Measurements from ENCODE around the gene ZMYND8. TPM values are rescaled to one million over a fixed set of nuclear protein-coding genes. Genes with fewer than 3 reads are reported as not detected.

Gene ZMYND8
- total and polyA plus RNA-seq, 5 donors: 10.0 to 35.7 (median 31.4) TPM

DNA sequence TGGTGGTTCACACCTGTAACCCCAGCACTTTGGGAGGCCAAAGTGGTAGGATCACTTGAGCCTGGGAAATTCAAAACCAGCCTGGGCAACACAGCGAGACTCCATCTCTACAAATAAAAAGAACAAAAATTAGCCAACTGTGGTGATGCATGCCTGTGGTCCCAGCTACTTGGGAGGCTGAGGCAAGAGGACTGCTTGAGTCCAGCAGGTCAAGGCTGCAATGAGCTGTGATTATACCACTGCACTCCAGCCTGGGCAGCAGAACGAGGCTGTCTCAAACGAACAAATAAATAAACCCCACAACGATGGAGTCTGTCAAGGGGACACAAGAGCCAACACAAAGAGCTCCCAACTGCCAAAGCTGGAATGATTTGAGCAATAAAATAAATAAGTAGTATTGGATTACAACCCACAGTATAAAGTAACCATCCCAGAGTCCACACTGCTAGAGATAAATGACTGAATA, 13.5 kb downstream of the ZMYND8 start:
- peaks cover 9% of the 10 kb centered on the region for H3K4me1 ChIP-seq (ENCODE audit: control insufficient read depth, insufficient read depth, low read length)
- no peaks in the 10 kb centered on the region for H3K27me3 ChIP-seq (ENCODE audit: control insufficient read depth, insufficient read depth)
- intact Hi-C loops (cut with DNase I): no loop called here
- no peak overlapping the region for H3K27ac ChIP-seq (ENCODE audit: low read length)
- WGBS: 69% methylated on average over 4 of the region's 4 CpGs
- no peaks in the 10 kb centered on the region for H3K9me3 ChIP-seq (ENCODE audit: control insufficient read depth, low read length)
- ATAC-seq (no peak), DNase-seq (no peak)
- H3K4me3 ChIP-seq (ENCODE audit: low read length): no peak overlapping the region

DNA sequence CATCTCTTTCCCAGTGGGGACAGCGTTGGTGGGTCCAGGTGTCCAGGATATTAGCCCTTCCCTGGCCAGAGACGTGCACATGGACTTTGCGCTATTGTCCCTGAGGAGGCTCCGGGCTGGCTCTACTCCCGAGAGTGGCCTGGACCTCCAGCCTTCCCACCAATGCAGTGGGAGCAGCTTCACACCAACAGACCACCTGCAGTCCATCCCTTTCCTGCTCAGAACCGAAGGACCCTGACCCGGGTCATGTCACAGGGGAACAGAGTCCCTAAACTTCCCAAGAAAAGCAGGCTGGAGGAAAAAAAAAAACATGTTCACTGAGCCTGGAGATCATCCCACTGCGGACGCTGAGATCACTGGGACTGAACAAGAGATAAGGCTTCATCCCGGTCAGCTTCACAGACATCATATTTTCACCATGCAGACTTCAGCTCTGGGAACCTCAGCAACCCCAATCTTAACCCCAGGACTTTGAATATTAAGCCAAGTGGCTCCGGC, 18.3 kb downstream of the ZMYND8 start:
- WGBS: 46% methylated on average over 11 of the region's 11 CpGs
- Histone ChIP-seq H3K4me1 (ENCODE audit: control insufficient read depth, insufficient read depth, low read length) (peaks cover 22% of the 10 kb centered on the region), H3K4me3 (ENCODE audit: low read length) (no peak overlapping the region), H3K27ac (ENCODE audit: low read length) (peak overlapping the region; percentile 22), H3K9me3 (ENCODE audit: control insufficient read depth, low read length) (no peaks in the 10 kb centered on the region), H3K27me3 (ENCODE audit: control insufficient read depth, insufficient read depth) (no peaks in the 10 kb centered on the region)
- intact Hi-C loops (cut with DNase I): no loop called here
- peak; percentile 10 to 17 for ATAC-seq
- peak in 1 of 3 donors; percentile 72 for DNase-seq

DNA sequence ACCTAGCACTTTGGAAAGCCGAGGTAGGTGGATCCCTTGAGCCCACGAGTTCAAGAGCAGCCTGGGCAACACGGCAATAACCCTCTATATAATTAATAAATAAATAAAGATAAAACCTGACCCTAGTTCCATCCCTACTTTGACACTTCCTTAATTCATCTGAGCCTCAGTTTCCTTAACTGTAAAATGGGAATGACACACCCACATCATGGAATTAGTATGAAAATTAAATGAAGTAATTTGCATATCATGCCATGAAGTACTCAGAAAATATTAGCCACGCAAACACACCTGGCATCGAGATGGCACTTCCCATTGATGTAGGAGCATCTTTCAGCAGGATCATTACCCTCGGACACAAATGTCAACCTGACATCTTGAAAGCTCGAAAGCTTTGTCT, 19.1 kb downstream of the ZMYND8 start:
- no peak for DNase-seq
- 93% methylated on average over 7 of the region's 7 CpGs for WGBS
- H3K27me3 ChIP-seq (ENCODE audit: control insufficient read depth, insufficient read depth): no peaks in the 10 kb centered on the region

DNA sequence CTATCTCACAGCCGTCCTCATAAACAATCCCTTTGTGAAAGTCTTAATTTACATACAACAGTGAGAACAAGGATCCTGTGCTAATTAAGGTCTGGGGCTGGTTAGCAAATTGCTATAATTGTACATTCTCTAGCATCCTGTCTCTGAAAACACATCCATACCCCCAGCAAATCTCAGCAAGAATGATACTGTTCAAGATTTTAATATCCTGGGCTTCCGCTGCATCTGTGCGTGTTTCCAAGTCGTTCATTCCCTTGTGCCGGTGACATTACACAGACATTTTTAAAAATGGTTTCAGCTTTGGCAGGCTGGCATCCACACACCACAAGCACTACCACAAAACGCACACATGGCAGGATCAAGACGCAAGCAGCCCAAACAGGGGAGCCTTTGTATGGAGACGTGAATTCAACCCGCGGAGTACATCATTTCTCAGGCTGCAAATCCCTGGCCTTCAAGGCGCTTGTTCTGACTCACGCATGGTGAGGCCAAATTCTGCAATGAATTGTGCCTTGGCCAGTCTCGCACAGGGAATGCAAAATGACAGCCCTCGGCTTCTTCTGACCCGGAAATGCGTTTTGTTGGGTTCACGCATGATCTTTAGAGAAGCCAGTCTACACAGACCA, 20.3 kb downstream of the ZMYND8 start:
- ATAC-seq (peak; percentile 64 to 67), DNase-seq (peak; percentile 64 to 77 (median 71))
- Histone ChIP-seq H3K4me3 (ENCODE audit: low read length) (no peak overlapping the region), H3K27me3 (ENCODE audit: control insufficient read depth, insufficient read depth) (no peaks in the 10 kb centered on the region), H3K9me3 (ENCODE audit: control insufficient read depth, low read length) (no peaks in the 10 kb centered on the region), H3K4me1 (ENCODE audit: control insufficient read depth, insufficient read depth, low read length) (peaks cover 27% of the 10 kb centered on the region), H3K27ac (ENCODE audit: low read length) (peak overlapping the region; percentile 96)
- WGBS: 56% methylated on average over 17 of the region's 17 CpGs
- intact Hi-C loops (cut with DNase I): no loop called here

More for the DNA sequence above, 19.1 kb downstream of the ZMYND8 start:
- Histone ChIP-seq H3K9me3 (ENCODE audit: control insufficient read depth, low read length) (no peaks in the 10 kb centered on the region), H3K4me3 (ENCODE audit: low read length) (no peak overlapping the region), H3K4me1 (ENCODE audit: control insufficient read depth, insufficient read depth, low read length) (peaks cover 22% of the 10 kb centered on the region), H3K27ac (ENCODE audit: low read length) (no peak overlapping the region)
- intact Hi-C loops (cut with DNase I): no loop called here
- no peak for ATAC-seq

DNA sequence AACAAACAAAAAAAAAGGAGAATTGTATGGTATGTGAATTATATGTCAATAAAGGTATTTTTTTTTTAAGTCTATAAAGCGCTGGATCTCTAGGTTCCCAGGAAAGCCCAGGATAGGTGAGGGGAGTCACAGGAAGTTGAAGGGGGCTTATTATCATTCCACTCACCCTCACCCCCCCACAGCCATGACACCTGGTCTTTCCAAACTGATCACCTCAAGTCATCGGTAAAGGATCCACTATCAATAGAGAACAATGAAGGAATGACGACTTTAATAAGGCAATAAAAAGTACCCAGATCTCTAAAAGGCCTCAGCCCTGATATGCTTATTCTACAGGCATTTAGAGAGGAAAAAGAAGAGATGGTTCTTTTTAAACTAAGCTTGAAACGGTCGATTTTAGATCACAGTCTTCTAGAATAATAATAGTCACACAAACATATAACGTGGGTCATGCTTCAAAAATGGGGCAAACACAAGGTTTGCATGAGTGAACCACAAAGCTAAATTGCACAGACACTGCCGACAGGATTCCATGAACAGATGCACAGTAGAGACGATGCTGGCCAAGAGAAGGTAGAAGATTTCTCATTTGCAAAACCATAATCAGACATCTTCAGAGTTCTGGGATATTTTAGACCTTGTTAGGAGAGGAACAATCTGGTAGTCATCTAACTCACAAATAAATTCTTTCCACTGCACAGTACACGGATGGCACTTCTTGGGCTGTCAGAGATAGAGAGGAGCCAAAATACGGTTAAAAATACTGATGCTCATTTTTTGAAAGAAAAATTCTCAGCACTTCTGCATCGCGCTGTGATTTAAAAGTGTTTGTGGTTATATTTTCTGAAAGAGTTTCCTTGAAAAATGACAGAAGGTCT, 21.0 kb downstream of the ZMYND8 start:
- intact Hi-C loops (cut with DNase I): no loop called here
- Histone ChIP-seq H3K4me1 (ENCODE audit: control insufficient read depth, insufficient read depth, low read length) (peaks cover 30% of the 10 kb centered on the region), H3K27ac (ENCODE audit: low read length) (peak overlapping the region; percentile 88), H3K9me3 (ENCODE audit: control insufficient read depth, low read length) (no peaks in the 10 kb centered on the region), H3K4me3 (ENCODE audit: low read length) (no peak overlapping the region), H3K27me3 (ENCODE audit: control insufficient read depth, insufficient read depth) (no peaks in the 10 kb centered on the region)
- DNase-seq (no peak), ATAC-seq (no peak)
- 63% methylated on average over 12 of the region's 12 CpGs for WGBS

DNA sequence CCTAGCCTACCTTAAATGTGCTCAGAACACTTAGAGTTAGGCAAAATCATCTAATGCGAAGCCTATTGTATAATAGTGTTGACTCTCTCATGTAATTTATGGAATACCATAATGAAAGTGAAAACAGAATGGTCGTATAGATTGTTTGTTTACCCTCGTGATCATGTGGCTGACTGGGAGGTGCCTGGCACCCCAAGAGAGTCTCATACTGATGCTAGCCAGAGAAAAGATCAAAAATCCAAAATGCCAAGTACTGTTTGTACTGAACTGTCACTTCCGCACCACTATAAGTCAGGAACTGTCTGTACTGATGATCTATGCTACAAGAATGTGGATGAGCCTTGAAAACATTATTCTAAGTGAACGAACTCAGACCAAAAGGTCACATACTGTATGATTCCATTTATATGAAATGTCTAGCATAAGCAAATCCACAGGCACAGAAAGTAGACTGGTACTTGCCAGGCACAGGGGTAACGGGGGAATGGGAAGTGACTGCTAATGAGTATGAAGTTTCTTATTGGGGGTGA, 22.4 kb downstream of the ZMYND8 start:
- intact Hi-C loops (cut with DNase I): no loop called here
- 24% methylated on average over 6 of the region's 6 CpGs for WGBS
- ATAC-seq (peak; percentile 82 to 86), DNase-seq (peak in 1 of 3 donors; percentile 36)
- no peaks in the 10 kb centered on the region for H3K27me3 ChIP-seq (ENCODE audit: control insufficient read depth, insufficient read depth)
- H3K27ac ChIP-seq (ENCODE audit: low read length): peak overlapping the region; percentile 82
- H3K9me3 ChIP-seq (ENCODE audit: control insufficient read depth, low read length): no peaks in the 10 kb centered on the region
- H3K4me3 ChIP-seq (ENCODE audit: low read length): no peak overlapping the region
- peaks cover 35% of the 10 kb centered on the region for H3K4me1 ChIP-seq (ENCODE audit: control insufficient read depth, insufficient read depth, low read length)

DNA sequence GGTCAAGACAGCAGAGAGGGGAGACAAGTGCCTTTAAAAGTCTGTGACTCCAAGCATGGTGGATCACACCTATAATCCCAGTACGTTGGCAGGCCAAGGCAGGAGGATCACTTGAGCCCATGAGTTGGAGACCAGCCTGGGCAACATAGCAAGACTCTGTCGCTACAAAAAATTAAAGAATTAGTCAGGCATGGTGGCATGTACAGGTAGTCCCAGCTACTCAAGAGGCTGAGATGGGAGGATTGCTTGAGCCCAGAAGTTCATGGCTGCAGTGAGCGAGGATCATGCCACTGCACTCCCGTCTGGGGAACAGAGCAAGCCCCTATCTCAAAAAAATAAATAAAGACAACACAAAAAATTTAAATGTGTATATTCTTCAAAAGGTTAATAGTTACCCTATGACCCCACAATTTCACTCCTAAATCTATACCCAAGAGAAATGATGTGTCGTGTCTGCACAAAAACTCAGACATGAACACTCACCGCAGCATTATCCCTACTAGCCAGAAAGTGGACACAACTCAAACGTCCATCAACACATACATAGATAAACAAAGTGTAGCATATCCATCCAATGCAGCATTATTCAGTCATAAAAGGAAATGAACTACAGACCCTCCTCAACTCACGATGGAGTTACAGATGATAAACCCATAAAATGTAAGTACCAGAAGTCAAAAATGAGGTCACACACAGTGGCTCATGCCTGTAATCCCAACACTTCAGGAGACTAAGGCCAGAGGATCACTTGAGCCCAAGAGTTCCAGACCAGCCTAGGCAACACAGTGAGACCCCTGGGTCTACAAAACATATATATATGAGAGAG, 23.9 kb downstream of the ZMYND8 start:
- intact Hi-C loops (cut with DNase I): no loop called here
- H3K4me1 ChIP-seq (ENCODE audit: control insufficient read depth, insufficient read depth, low read length): peaks cover 36% of the 10 kb centered on the region
- no peak for DNase-seq
- H3K27ac ChIP-seq (ENCODE audit: low read length): peak overlapping the region; percentile 48
- WGBS: 81% methylated on average over 8 of the region's 8 CpGs
- no peaks in the 10 kb centered on the region for H3K9me3 ChIP-seq (ENCODE audit: control insufficient read depth, low read length)
- H3K4me3 ChIP-seq (ENCODE audit: low read length): no peak overlapping the region
- ATAC-seq: no peak
- H3K27me3 ChIP-seq (ENCODE audit: control insufficient read depth, insufficient read depth): no peaks in the 10 kb centered on the region

DNA sequence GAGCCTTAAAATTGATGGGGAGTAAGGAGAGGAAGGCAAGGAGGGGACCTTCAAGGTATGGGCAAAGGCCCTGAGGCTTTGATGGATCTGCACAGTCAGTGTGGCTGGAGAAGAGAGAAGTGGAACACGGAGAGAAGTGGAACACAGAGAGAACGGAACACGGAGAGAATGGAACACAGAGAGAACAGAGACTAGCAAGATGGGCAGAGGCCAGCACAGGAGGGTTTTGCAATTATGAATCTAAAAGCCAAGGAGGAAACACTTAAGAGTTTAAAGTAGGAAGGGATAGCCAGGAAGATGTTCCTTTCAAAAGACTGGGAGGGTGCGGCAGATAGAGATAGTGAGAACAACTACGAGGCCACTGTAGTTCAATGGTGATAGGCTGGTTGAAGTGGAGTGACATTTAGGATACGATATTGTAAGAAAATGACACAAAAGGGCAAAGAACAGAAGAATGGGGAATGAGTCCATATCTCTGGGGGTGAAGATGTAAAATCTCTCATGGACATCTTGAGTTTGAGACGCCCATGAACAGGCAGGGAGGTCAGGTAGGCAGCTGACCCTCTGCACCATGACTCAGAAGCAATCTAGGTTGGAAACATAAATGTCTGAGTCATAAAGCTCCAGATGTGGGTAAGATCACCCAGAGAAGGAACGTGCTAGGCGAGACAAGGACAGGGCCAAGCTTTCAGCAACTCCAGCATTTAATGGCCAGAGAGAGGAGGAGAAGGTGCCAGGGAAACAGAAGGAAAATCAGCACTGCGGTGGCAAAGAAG, 25.4 kb downstream of the ZMYND8 start:
- peak in 1 of 2 donors; percentile 63 for ATAC-seq
- intact Hi-C loops (cut with DNase I): no loop called here
- Histone ChIP-seq H3K4me1 (ENCODE audit: control insufficient read depth, insufficient read depth, low read length) (peaks cover 29% of the 10 kb centered on the region), H3K9me3 (ENCODE audit: control insufficient read depth, low read length) (no peaks in the 10 kb centered on the region), H3K4me3 (ENCODE audit: low read length) (no peak overlapping the region), H3K27me3 (ENCODE audit: control insufficient read depth, insufficient read depth) (no peaks in the 10 kb centered on the region), H3K27ac (ENCODE audit: low read length) (peak overlapping the region; percentile 47)
- no peak for DNase-seq
- WGBS: 74% methylated on average over 10 of the region's 10 CpGs

DNA sequence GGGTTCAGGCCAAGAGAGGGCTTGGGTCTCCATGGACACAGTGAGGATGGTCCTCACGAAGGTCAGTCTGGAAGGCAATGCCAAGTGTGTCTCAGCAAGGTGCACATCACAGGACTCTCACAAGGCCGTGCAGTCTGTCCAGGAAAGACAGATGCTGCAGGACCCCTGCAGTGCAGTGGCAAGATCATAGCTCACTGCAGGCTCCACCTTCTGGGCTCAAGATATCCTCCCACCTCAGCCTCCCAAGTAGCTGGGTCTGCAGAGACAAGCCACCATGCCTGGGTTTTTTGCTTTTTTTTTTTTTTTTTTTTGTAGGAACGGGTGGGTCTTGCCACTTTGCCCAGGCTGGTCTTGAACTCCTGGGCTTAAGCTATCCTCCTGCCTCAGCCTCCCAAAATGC, 26.4 kb downstream of the ZMYND8 start:
- WGBS: 86% methylated on average over 3 of the region's 3 CpGs
- DNase-seq: no peak
- ATAC-seq: no peak
- Histone ChIP-seq H3K4me3 (ENCODE audit: low read length) (no peak overlapping the region), H3K27ac (ENCODE audit: low read length) (no peak overlapping the region), H3K4me1 (ENCODE audit: control insufficient read depth, insufficient read depth, low read length) (peaks cover 32% of the 10 kb centered on the region), H3K27me3 (ENCODE audit: control insufficient read depth, insufficient read depth) (no peaks in the 10 kb centered on the region), H3K9me3 (ENCODE audit: control insufficient read depth, low read length) (no peaks in the 10 kb centered on the region)
- intact Hi-C loops (cut with DNase I): no loop called here

DNA sequence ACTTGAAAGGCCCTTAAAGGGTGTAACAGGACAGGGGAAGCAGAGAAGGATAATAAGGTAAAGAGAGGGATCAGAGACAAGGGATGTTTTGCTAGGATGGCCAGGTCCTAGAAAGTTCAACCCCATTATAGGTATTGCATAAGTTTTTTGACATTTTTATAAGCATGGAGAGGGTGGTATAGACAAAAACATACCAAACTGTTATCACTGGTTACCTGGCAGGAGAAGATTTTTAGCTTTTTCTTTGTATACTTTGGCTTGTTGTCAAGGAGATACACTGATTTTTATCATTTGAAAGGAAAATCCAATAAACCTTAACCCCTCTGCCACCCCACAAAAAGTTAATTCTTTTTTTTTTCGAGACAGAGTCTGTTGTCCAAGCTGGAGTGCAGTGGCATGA, 28.4 kb downstream of the ZMYND8 start:
- H3K9me3 ChIP-seq (ENCODE audit: control insufficient read depth, low read length): no peaks in the 10 kb centered on the region
- 91% methylated on average over 1 of the region's 1 CpG for whole genome bisulfite sequencing
- H3K4me1 ChIP-seq (ENCODE audit: control insufficient read depth, insufficient read depth, low read length): peaks cover 27% of the 10 kb centered on the region
- DNase-seq (no peak), ATAC-seq (no peak)
- no peak overlapping the region for H3K4me3 ChIP-seq (ENCODE audit: low read length)
- H3K27me3 ChIP-seq (ENCODE audit: control insufficient read depth, insufficient read depth): no peaks in the 10 kb centered on the region
- no peak overlapping the region for H3K27ac ChIP-seq (ENCODE audit: low read length)
- intact Hi-C loops (cut with DNase I): no loop called here

Data from right cardiac atrium (tissue), 5 donors.